ENCODE results near the gene MEI1.
A peak's percentile ranks its signal among the peaks of the same experiment; 100 is the strongest.
"Not testable (repeated sequence)": the region's sequence is repeated elsewhere in the genome, so short reads cannot be mapped to it uniquely, and the experiment has no call there.

Gene MEI1

GRCh38 chr22:41832553-41833368 is 133.5 kb downstream of the MEI1 start, which contains the start of gene SREBF2:
TSS of gene SREBF2 (plus strand) at chr22:41833105. CDS start at chr22:41833271, 166 bp downstream.
- H3K27me3 ChIP-seq (ENCODE audit: insufficient read depth, low read depth, severe bottlenecking), result no peaks in the 10 kb centered on the region
- peak; percentile 100 for DNase-seq
- no peak for TF ChIP-seq CTCF (IDR thresholded peaks at IDR 0.05; ENCODE audit: low read depth, low read length)
- H3K4me3 ChIP-seq (ENCODE audit: low read depth, low read length), result peak within 1 kb of the TSS; percentile 93
- peak within 1 kb of the TSS; percentile 97 for H3K27ac ChIP-seq
- H3K9me3 ChIP-seq (ENCODE audit: severe bottlenecking), result no peaks in the 10 kb centered on the region
- H3K36me3 ChIP-seq, result peaks cover 41% of the 10 kb centered on the region

GRCh38 chr22:41833369-41834004 is 134.2 kb downstream of the MEI1 start:
- Histone ChIP-seq H3K27ac (peak overlapping the region; percentile 97), H3K9me3 (ENCODE audit: severe bottlenecking) (no peaks in the 10 kb centered on the region), H3K36me3 (peaks cover 49% of the 10 kb centered on the region), H3K4me3 (ENCODE audit: low read depth, low read length) (peak overlapping the region; percentile 93), H3K27me3 (ENCODE audit: insufficient read depth, low read depth, severe bottlenecking) (no peaks in the 10 kb centered on the region)
- peak; percentile 22 for DNase-seq
- TF ChIP-seq CTCF (IDR thresholded peaks at IDR 0.05; ENCODE audit: low read depth, low read length), result no peak

GRCh38 chr22:41834005-41834944 is 135.0 kb downstream of the MEI1 start:
- H3K27me3 ChIP-seq (ENCODE audit: insufficient read depth, low read depth, severe bottlenecking), result no peaks in the 10 kb centered on the region
- H3K27ac ChIP-seq, result peak overlapping the region; percentile 97
- TF ChIP-seq CTCF (IDR thresholded peaks at IDR 0.05; ENCODE audit: low read depth, low read length), result no peak
- peak overlapping the region; percentile 93 for H3K4me3 ChIP-seq (ENCODE audit: low read depth, low read length)
- peaks cover 56% of the 10 kb centered on the region for H3K36me3 ChIP-seq
- no peak for DNase-seq
- no peaks in the 10 kb centered on the region for H3K9me3 ChIP-seq (ENCODE audit: severe bottlenecking)

- H3K36me3 ChIP-seq, result peaks cover 61% of the 10 kb centered on the region
- not testable (repeated sequence) for H3K27ac ChIP-seq
These were observed 136.2 kb downstream of the MEI1 start for GRCh38 chr22:41835462-41835861.

GRCh38 chr22:41836551-41836950 is 137.2 kb downstream of the MEI1 start:
- TF ChIP-seq CTCF (IDR thresholded peaks at IDR 0.05; ENCODE audit: low read depth, low read length), result no peak
- no peaks in the 10 kb centered on the region for H3K27me3 ChIP-seq (ENCODE audit: insufficient read depth, low read depth, severe bottlenecking)
- no peak overlapping the region for H3K4me3 ChIP-seq (ENCODE audit: low read depth, low read length)
- H3K36me3 ChIP-seq, result peaks cover 70% of the 10 kb centered on the region
- H3K27ac ChIP-seq, result no peak overlapping the region
- no peaks in the 10 kb centered on the region for H3K9me3 ChIP-seq (ENCODE audit: severe bottlenecking)
- no peak for DNase-seq

More at GRCh38 chr22:41835462-41835861, 136.2 kb downstream of the MEI1 start:
- not testable (repeated sequence) for H3K27me3 ChIP-seq (ENCODE audit: insufficient read depth, low read depth, severe bottlenecking); H3K9me3 ChIP-seq (ENCODE audit: severe bottlenecking); H3K4me3 ChIP-seq (ENCODE audit: low read depth, low read length); DNase-seq

All from WERI-Rb-1 (cell line).